ENCODE results near the gene HIVEP1. TPM values are rescaled to one million over a fixed set of nuclear protein-coding genes. Genes with fewer than 3 reads are reported as not detected.

Gene HIVEP1
- total and polyA plus RNA-seq, 4 donors = 2.7 to 27.2 (median 6.2) TPM

DNA sequence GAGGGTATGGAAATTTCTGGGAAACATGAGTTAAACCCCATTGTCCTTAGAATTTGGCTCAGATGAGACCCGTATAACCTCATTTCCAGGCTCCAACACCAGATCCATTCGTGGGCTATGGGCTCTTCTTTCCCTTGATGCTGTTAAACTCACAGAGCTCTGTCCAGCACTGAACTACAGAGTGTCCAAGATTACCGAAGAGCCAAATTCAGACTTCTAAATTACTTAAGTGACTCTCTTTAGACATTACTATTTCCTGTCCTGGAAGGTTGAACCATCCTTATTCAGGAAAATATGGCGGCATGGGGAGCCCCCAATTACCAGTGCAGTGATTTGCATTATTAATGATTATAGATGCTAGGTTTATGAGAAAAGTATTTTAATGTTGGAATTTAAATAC is 153.2 kb downstream of the HIVEP1 start (continued):
- no peak for TF ChIP-seq FOXA1 (IDR thresholded peaks at IDR 0.05)
- no peak for TF ChIP-seq FOXA2 (IDR thresholded peaks at IDR 0.05)
- TF ChIP-seq MAX (IDR thresholded peaks at IDR 0.05) = no peak
- TF ChIP-seq RXRA (IDR thresholded peaks at IDR 0.05) = no peak
- TF ChIP-seq NR2F2 (IDR thresholded peaks at IDR 0.05) = no peak
- no peak for TF ChIP-seq HNF4A (conservative IDR thresholded peaks at IDR 0.05)
- no peak for TF ChIP-seq JUND (IDR thresholded peaks at IDR 0.05)
- no peak for TF ChIP-seq EGR1 (IDR thresholded peaks at IDR 0.05; ENCODE audit: low read depth in 2 of 2)

DNA sequence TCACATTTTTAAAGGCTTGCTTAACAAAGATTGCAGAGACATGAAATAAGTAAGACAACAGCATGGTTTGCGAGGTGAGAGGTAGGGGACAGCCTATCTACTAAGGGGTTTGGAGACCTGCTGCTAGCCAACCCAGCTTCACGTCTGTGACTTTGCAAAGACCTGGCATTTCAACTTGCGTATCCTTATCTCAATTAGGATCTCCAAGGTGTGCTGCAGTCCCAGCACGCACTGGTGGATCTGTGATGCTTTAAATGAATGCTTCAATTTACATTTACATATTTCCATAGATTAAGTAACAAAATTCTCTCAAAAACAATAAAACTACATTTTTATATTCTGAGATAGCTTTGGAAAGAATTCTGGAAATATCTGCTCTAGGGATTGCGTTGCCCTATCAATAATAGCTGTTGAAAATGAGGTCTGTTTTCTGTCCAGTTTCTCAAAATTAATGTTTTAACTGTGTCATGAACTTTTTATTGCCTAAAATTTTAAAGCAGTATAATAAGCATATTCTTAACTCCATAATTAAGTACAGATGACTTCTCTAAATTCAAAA is 153.7 kb downstream of the HIVEP1 start:
- Histone ChIP-seq H3K27ac (ENCODE audit: low read depth in 1 of 2, low read length in 2 of 2) (no peak overlapping the region), H3K36me3 (ENCODE audit: control insufficient read depth in 4 of 4, insufficient read depth in 3 of 4, low read depth in 1 of 4, low read length in 3 of 4) (peaks cover 12 to 28% (median 20%) of the 10 kb centered on the region in 4 donors), H3K4me1 (ENCODE audit: control insufficient read depth in 4 of 4, insufficient read depth in 4 of 4, low read length in 3 of 4) (peaks cover 0 to 2% (median 0%) of the 10 kb centered on the region in 4 donors), H3K9ac (ENCODE audit: low read depth in 1 of 2, low read length in 2 of 2) (no peak overlapping the region), H3K27me3 (ENCODE audit: control insufficient read depth in 4 of 4, insufficient read depth in 4 of 4, low read length in 3 of 4) (no peaks in the 10 kb centered on the region), H3K4me3 (ENCODE audit: low read depth in 1 of 3, low read length in 3 of 3) (no peak overlapping the region), H3K9me3 (ENCODE audit: control insufficient read depth in 4 of 4, low read length in 3 of 4) (no peaks in the 10 kb centered on the region)
- DNase-seq (ENCODE audit: low spot score) = no peak
- 92% methylated on average over 5 of the region's 5 CpGs for WGBS
- TF ChIP-seq REST (IDR thresholded peaks at IDR 0.05) = no peak
- TF ChIP-seq MAX (IDR thresholded peaks at IDR 0.05) = no peak
- no peak for TF ChIP-seq EGR1 (IDR thresholded peaks at IDR 0.05; ENCODE audit: low read depth in 2 of 2)
- TF ChIP-seq SP1 (IDR thresholded peaks at IDR 0.05) = no peak
- TF ChIP-seq YY1 (IDR thresholded peaks at IDR 0.05) = no peak
- TF ChIP-seq RAD21 (IDR thresholded peaks at IDR 0.05) = no peak
- TF ChIP-seq, protein P1, sequence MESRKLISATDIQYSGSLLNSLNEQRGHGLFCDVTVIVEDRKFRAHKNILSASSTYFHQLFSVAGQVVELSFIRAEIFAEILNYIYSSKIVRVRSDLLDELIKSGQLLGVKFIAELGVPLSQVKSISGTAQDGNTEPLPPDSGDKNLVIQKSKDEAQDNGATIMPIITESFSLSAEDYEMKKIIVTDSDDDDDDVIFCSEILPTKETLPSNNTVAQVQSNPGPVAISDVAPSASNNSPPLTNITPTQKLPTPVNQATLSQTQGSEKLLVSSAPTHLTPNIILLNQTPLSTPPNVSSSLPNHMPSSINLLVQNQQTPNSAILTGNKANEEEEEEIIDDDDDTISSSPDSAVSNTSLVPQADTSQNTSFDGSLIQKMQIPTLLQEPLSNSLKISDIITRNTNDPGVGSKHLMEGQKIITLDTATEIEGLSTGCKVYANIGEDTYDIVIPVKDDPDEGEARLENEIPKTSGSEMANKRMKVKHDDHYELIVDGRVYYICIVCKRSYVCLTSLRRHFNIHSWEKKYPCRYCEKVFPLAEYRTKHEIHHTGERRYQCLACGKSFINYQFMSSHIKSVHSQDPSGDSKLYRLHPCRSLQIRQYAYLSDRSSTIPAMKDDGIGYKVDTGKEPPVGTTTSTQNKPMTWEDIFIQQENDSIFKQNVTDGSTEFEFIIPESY (IDR thresholded peaks at IDR 0.05) = no peak
- TF ChIP-seq RXRA (IDR thresholded peaks at IDR 0.05) = no peak
- no peak for TF ChIP-seq JUND (IDR thresholded peaks at IDR 0.05)
- no peak for TF ChIP-seq HNF4A (conservative IDR thresholded peaks at IDR 0.05)
- no peak for TF ChIP-seq FOXA2 (IDR thresholded peaks at IDR 0.05)

DNA sequence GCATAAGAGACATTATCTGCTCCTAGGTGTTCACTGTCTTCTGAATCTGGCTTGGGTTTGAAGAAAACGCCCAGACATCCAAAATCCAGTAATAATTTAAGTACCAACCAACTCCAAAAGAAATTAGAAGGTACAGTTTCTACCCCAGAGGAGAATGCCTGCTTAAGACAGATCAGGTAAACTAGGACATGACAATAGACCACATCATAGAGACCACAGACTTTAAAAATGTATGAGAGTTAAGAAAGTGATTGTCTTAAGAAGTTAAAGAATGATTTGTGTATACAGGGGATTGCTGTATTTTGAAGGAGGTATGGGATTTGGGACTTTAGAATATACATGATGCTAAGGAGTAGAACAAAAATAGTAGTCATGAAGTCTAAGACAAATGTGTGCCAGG is 157.3 kb downstream of the HIVEP1 start:
- Histone ChIP-seq H3K9me3 (ENCODE audit: control insufficient read depth in 4 of 4, low read length in 3 of 4) (no peaks in the 10 kb centered on the region), H3K9ac (ENCODE audit: low read depth in 1 of 2, low read length in 2 of 2) (no peak overlapping the region), H3K4me3 (ENCODE audit: low read depth in 1 of 3, low read length in 3 of 3) (no peak overlapping the region), H3K27ac (ENCODE audit: low read depth in 1 of 2, low read length in 2 of 2) (no peak overlapping the region), H3K27me3 (ENCODE audit: control insufficient read depth in 4 of 4, insufficient read depth in 4 of 4, low read length in 3 of 4) (no peaks in the 10 kb centered on the region), H3K36me3 (ENCODE audit: control insufficient read depth in 4 of 4, insufficient read depth in 3 of 4, low read depth in 1 of 4, low read length in 3 of 4) (no peaks in the 10 kb centered on the region), H3K4me1 (ENCODE audit: control insufficient read depth in 4 of 4, insufficient read depth in 4 of 4, low read length in 3 of 4) (no peaks in the 10 kb centered on the region)
- no peak for DNase-seq (ENCODE audit: low spot score)
- WGBS = 87% methylated on average over 1 of the region's 1 CpG
- TF ChIP-seq, protein P2, sequence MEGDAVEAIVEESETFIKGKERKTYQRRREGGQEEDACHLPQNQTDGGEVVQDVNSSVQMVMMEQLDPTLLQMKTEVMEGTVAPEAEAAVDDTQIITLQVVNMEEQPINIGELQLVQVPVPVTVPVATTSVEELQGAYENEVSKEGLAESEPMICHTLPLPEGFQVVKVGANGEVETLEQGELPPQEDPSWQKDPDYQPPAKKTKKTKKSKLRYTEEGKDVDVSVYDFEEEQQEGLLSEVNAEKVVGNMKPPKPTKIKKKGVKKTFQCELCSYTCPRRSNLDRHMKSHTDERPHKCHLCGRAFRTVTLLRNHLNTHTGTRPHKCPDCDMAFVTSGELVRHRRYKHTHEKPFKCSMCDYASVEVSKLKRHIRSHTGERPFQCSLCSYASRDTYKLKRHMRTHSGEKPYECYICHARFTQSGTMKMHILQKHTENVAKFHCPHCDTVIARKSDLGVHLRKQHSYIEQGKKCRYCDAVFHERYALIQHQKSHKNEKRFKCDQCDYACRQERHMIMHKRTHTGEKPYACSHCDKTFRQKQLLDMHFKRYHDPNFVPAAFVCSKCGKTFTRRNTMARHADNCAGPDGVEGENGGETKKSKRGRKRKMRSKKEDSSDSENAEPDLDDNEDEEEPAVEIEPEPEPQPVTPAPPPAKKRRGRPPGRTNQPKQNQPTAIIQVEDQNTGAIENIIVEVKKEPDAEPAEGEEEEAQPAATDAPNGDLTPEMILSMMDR (IDR thresholded peaks at IDR 0.05; ENCODE audit: low read depth, low read length, missing input control) = no peak
- TF ChIP-seq FOXA1 (IDR thresholded peaks at IDR 0.05) (no peak), NR2F2 (IDR thresholded peaks at IDR 0.05) (no peak), EGR1 (IDR thresholded peaks at IDR 0.05; ENCODE audit: low read depth in 2 of 2) (no peak), YY1 (IDR thresholded peaks at IDR 0.05) (no peak), HNF4G (IDR thresholded peaks at IDR 0.05) (no peak), MAX (IDR thresholded peaks at IDR 0.05) (no peak), FOXA2 (IDR thresholded peaks at IDR 0.05) (no peak), REST (IDR thresholded peaks at IDR 0.05) (no peak), JUND (IDR thresholded peaks at IDR 0.05) (no peak), SP1 (IDR thresholded peaks at IDR 0.05) (no peak), HNF4A (conservative IDR thresholded peaks at IDR 0.05) (no peak), TAF1 (conservative IDR thresholded peaks at IDR 0.05) (no peak)
- TF ChIP-seq, protein P3, sequence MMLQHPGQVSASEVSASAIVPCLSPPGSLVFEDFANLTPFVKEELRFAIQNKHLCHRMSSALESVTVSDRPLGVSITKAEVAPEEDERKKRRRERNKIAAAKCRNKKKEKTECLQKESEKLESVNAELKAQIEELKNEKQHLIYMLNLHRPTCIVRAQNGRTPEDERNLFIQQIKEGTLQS (IDR thresholded peaks at IDR 0.05) = no peak
